Heart left ventricle (tissue), 13 donors: ENCODE data around the gene XKR7.

Experiments
- CTCF ChIP-seq, 12 donors: fragments of 200-600 bp; sonication (generic) in 4 of 12; IDR thresholded peaks; one replicate each; pipeline versions ENCODE4 v1.5.0 to v1.8.0; 2018 to 2022; ENCODE audit warnings: antibody characterized with exemption in 12 of 12, mild to moderate bottlenecking in 5 of 12
- POLR2A ChIP-seq, 2 donors: fragments of 450-650 bp; IDR thresholded peaks; one replicate each; pipeline ENCODE4 v1.6.1; 2017; ENCODE audit warnings: antibody characterized with exemption in 2 of 2, mild to moderate bottlenecking in 2 of 2, moderate library complexity in 2 of 2
- donor health status: ischemic (EF 13 %, LVEDD 7.1; RV severe dilation, severe dysfunction).
- donor health status: DM: no; HTN: yes; CAD: no.
- donor health status: DM: no; HTN: no; CAD: no.
- donor health status: ischemic (EF 25% LVEDD 6.9; RV normal size, moderate dysfunction).
- donor health status: ischemic (EF 25% LVEDD 5.7; RV mildly dilated, moderate dysfunction).
- donor health status: ischemic (EF 35%, LVEDD 5.7; RV mildly dilated, moderate dysfunction).
- donor health status: nonischemic (EF 11% LVEDD 7.7; RV severe dilation, severe dysfunction).
- donor health status: DM: yes; HTN: yes; CAD: no.
- donor health status: PGD.
- donor health status: ischemic (EF 29% LVEDD 5.4; RV normal size, mild dysfunction).
- donor health status: nonischemic (EF 23%, LVEDD 6.1; RV moderate dilation, normal function).

DNA sequence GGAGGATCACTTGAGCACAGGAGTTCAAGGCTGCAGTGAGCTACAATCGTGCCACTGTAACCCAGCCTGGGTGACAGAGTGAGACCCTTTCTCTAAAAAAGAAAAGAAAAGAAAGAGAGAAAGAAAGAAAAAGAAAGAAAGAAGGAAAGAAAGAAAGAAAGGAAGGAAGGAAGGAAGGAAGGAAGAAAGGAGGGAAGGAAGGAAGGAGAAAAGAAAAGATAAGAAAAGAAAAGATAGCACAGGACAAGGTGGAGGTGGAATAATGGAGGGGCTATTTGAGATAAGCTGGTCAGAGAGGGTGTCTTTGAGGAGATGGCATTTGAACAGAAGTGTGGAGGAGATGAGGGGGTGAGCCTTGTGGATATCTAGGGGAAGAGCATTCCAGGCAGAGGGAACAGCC lies 13.5 kb upstream of the XKR7 start:
- TF ChIP-seq CTCF (IDR thresholded peaks at IDR 0.05) (no peak), POLR2A (IDR thresholded peaks at IDR 0.05) (no peak)
